ENCODE measurements around the gene SLX9. TPM values are rescaled to one million over a fixed set of nuclear protein-coding genes. Genes with fewer than 3 reads are reported as not detected.

The SLX9 gene
- total and polyA plus RNA-seq, 2 donors (not counting 3 experiments of a cell fraction or from before 2014, with no cell fraction given), result 27.0 to 50.6 TPM

GRCh38 chr21:44989537-44989886, 49.7 kb downstream of the SLX9 start:
- H2AFZ ChIP-seq (ENCODE audit: low read depth, low read length), result no peak overlapping the region
- H3K9me3 ChIP-seq (replicated peaks; ENCODE audit: control insufficient read depth, insufficient read depth, low read length), result no peaks in the 10 kb centered on the region
- no peak overlapping the region for H3K4me2 ChIP-seq (ENCODE audit: insufficient read depth, low read length)
- dilution Hi-C loops (cut with MboI; ENCODE audit: extremely low pct_ligation_motif_present, low sequenced_read_pairs), result no loop called here
- no peaks in the 10 kb centered on the region for H4K20me1 ChIP-seq (replicated peaks; ENCODE audit: control insufficient read depth, extremely low read depth, insufficient read depth, low read length)
- ChIA-PET POLR2A (no interaction called here), CTCF (no interaction called here)
- FAIRE-seq (no peak), DNase-seq (ENCODE audit: low read depth, low spot score) (peak; percentile 8)
- no peak overlapping the region for H3K9ac ChIP-seq (replicated peaks; ENCODE audit: extremely low read depth, insufficient read depth, low read length)
- no peaks in the 10 kb centered on the region for H3K27me3 ChIP-seq (ENCODE audit: control insufficient read depth in 2 of 2, insufficient read depth in 2 of 2, low read length in 2 of 2)
- BruUV-seq (replicated peaks), result no TSS peak
- no peaks in the 10 kb centered on the region for H3K36me3 ChIP-seq (ENCODE audit: control insufficient read depth in 2 of 2, extremely low read depth in 1 of 2, insufficient read depth in 2 of 2, low read length in 2 of 2)
- no peak for TF ChIP-seq GATA2 (IDR thresholded peaks at IDR 0.05; ENCODE audit: insufficient read depth, insufficient read length, low read depth, low read length)
- TF ChIP-seq POLR2AphosphoS5 (IDR thresholded peaks at IDR 0.05; ENCODE audit: insufficient read depth, low read depth, low read length), result no peak
- no peak for TF ChIP-seq MAX (IDR thresholded peaks at IDR 0.05; ENCODE audit: insufficient read depth, insufficient read length)
- no peak for TF ChIP-seq EZH2 (IDR thresholded peaks at IDR 0.05; ENCODE audit: borderline replicate concordance, low read depth, low read length, severe bottlenecking)
- no peak for TF ChIP-seq CTCF (IDR thresholded peaks at IDR 0.05; ENCODE audit: extremely low read depth in 1 of 2, insufficient read depth in 1 of 2, low read depth in 1 of 2, low read length in 2 of 2)
- intact Hi-C loops (cut with micrococcal nuclease), result no loop called here
- no peak overlapping the region for H3K27ac ChIP-seq (ENCODE audit: insufficient read depth, low read depth, low read length)
- H3K4me3 ChIP-seq (replicated peaks in 1 of 3; ENCODE audit: insufficient read depth in 1 of 3, low read depth in 1 of 3, low read length in 3 of 3), result no peak overlapping the region
- H3K4me1 ChIP-seq (ENCODE audit: control insufficient read depth, extremely low read depth, insufficient read depth, low read length), result no peaks in the 10 kb centered on the region
- H3K9me1 ChIP-seq (replicated peaks; ENCODE audit: control insufficient read depth, extremely low read depth, insufficient read depth, low read length), result no peaks in the 10 kb centered on the region
- no peaks in the 10 kb centered on the region for H3K79me2 ChIP-seq (ENCODE audit: control insufficient read depth, insufficient read depth, low read length)

Data from endothelial cell of umbilical vein (primary cell).